ENCODE results near the gene PKDCC. TPM values are rescaled to one million over a fixed set of nuclear protein-coding genes. Genes with fewer than 3 reads are reported as not detected.

PKDCC gene
- total and polyA plus RNA-seq, 2 donors, result 25.1 to 77.8 TPM

DNA sequence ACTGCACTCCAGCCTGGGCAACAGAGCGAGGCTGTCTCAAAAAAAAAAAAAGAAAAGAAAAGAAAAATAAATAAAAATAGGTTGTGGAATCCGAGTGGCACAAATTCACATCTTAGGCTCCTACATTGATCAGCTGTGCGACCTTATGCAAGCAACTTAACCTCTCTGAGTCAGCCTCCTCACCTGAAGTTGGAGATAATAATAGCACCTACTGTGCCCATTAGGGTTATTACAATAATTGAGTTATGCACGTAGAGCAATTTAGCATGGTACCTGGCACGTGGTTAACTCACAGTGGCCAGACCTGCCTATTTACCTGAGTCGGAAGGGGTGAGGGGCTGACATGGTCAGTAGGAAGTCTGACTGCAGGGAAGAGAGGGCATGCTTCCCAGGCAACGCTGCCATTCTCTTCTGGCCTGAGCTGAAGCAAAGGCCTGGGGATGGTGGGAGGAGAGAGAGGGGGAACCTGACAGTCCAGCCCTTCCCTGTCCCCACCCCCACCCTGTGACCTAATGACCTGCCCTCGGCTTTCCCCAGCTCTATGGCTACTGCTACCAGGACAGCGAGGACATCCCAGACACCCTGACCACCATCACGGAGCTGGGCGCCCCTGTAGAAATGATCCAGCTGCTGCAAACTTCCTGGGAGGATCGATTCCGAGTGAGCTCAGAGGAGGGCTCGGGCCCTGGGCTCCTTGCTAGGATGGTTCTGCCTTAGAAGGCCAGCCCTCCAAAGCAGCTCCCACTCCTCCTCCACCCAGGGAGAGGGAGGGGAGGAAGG is 5.1 kb downstream of the PKDCC start:
- H3K9me3 ChIP-seq (ENCODE audit: control insufficient read depth in 2 of 2, insufficient read depth in 1 of 2, low read length in 1 of 2), result no peaks in the 10 kb centered on the region
- no peak overlapping the region for H3K4me3 ChIP-seq (ENCODE audit: low read length in 2 of 2)
- peaks cover 30 to 59% of the 10 kb centered on the region in 2 donors for H3K27me3 ChIP-seq (ENCODE audit: control insufficient read depth in 2 of 2, insufficient read depth in 1 of 2, low read length in 1 of 2)
- H3K4me1 ChIP-seq (ENCODE audit: control insufficient read depth in 2 of 2, insufficient read depth in 2 of 2, low read length in 2 of 2), result peaks cover 0 to 2% of the 10 kb centered on the region in 2 donors
- DNase-seq (ENCODE audit: low read depth in 6 of 9, low spot score in 9 of 9), result no peak
- no peaks in the 10 kb centered on the region for H3K36me3 ChIP-seq (ENCODE audit: control insufficient read depth in 2 of 2, insufficient read depth in 2 of 2, low read length in 1 of 2)
- no peak overlapping the region for H3K27ac ChIP-seq (ENCODE audit: low read depth in 1 of 2, low read length in 1 of 2)
- 91% methylated on average over 14 of the region's 14 CpGs for WGBS

DNA sequence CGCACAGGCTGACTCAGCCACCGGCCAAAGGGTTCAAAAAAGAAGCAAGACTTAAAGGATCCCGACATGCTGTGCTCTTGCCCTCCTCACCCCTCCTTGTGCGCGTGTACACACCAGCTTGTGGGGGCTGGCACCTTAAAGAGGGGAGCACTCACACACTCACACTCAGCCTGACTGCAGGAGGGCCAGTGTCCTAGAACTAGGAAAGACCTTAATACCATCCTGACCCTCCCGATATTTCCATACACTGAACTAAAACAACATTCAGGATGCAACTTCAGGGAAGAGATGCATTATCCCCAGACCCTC is 5.6 kb downstream of the PKDCC start:
- Histone ChIP-seq H3K27me3 (ENCODE audit: control insufficient read depth in 2 of 2, insufficient read depth in 1 of 2, low read length in 1 of 2) (peaks cover 25 to 58% of the 10 kb centered on the region in 2 donors), H3K4me3 (ENCODE audit: low read length in 2 of 2) (no peak overlapping the region), H3K9me3 (ENCODE audit: control insufficient read depth in 2 of 2, insufficient read depth in 1 of 2, low read length in 1 of 2) (no peaks in the 10 kb centered on the region), H3K36me3 (ENCODE audit: control insufficient read depth in 2 of 2, insufficient read depth in 2 of 2, low read length in 1 of 2) (no peaks in the 10 kb centered on the region), H3K4me1 (ENCODE audit: control insufficient read depth in 2 of 2, insufficient read depth in 2 of 2, low read length in 2 of 2) (peaks cover 0 to 2% of the 10 kb centered on the region in 2 donors), H3K27ac (ENCODE audit: low read depth in 1 of 2, low read length in 1 of 2) (no peak overlapping the region)
- no peak for DNase-seq (ENCODE audit: low read depth in 6 of 9, low spot score in 9 of 9)
- 83% methylated on average over 6 of the region's 6 CpGs for WGBS

DNA sequence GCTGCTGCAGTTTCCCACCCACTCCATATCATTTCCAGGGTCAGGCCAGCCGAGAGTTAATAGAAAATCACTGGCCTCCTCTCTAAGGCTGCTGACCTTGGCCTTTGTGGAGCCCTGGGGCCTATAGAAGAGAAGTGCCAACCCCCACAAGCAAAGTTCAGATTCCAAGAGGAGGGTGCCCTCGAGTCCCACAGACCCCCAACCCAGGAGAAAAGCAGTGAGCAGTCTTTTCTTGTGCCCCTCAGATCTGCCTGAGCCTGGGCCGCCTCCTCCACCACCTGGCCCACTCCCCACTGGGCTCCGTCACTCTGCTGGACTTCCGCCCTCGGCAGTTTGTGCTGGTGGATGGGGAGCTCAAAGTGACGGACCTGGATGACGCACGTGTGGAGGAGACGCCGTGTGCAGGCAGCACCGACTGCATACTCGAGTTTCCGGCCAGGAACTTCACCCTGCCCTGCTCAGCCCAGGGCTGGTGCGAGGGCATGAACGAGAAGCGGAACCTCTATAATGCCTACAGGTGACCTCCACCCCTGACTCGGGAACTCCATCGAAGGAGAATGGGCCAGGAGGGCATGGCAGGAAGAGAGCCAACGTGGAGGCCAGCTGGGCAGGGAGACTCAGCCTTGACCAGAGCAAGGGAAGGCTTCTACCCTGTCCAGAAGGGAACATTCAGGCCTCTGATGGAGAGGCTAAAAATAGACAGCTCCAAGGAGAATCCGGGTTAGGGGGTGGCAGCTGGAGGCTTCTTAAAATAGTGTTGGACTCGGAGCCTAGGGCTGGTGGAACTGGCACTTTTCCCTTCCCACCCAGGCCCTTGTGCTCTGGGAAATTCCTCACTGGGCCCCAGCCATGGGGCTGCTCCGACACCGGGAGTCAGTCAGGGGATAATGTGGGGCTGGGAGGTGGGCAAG is 6.2 kb downstream of the PKDCC start:
- peak overlapping the region in 1 of 2 donors; percentile 21 for H3K27ac ChIP-seq (ENCODE audit: low read depth in 1 of 2, low read length in 1 of 2)
- DNase-seq (ENCODE audit: low read depth in 6 of 9, low spot score in 9 of 9), result no peak
- 91% methylated on average over 24 of the region's 24 CpGs for WGBS
- no peaks in the 10 kb centered on the region for H3K36me3 ChIP-seq (ENCODE audit: control insufficient read depth in 2 of 2, insufficient read depth in 2 of 2, low read length in 1 of 2)
- H3K9me3 ChIP-seq (ENCODE audit: control insufficient read depth in 2 of 2, insufficient read depth in 1 of 2, low read length in 1 of 2), result no peaks in the 10 kb centered on the region
- peaks cover 0 to 2% of the 10 kb centered on the region in 2 donors for H3K4me1 ChIP-seq (ENCODE audit: control insufficient read depth in 2 of 2, insufficient read depth in 2 of 2, low read length in 2 of 2)
- H3K4me3 ChIP-seq (ENCODE audit: low read length in 2 of 2), result no peak overlapping the region
- peaks cover 18 to 53% of the 10 kb centered on the region in 2 donors for H3K27me3 ChIP-seq (ENCODE audit: control insufficient read depth in 2 of 2, insufficient read depth in 1 of 2, low read length in 1 of 2)

DNA sequence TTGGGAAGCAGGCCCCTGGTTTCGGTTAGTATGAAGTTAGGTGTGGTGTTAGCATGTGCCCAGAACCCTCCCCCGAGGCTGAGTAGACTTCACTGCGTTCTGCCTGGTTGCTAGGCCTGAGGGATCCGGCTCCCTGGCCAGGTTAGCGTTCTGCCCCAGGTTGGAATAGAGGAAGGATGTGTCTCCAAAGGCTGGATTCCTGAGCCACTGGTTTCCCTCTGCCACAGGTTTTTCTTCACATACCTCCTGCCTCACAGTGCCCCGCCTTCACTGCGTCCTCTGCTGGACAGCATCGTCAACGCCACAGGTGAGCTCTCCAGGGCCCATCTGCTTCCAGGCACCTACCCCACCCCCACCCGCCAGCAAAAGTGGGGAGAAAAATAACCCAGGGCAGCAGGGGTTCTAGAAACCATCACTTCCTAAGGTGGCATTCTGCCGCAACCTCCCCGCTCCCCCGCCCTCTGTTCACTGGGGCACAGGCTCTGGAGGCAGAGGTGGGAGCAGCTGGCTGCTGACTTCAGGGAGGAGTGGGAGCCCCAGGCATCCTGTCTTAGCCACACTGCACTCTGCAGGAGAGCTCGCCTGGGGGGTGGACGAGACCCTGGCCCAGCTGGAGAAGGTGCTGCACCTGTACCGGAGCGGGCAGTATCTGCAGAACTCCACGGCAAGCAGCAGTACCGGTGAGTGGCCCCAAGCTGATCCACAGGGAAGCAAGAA is 7.1 kb downstream of the PKDCC start:
- H3K9me3 ChIP-seq (ENCODE audit: control insufficient read depth in 2 of 2, insufficient read depth in 1 of 2, low read length in 1 of 2), result no peaks in the 10 kb centered on the region
- H3K4me3 ChIP-seq (ENCODE audit: low read length in 2 of 2), result no peak overlapping the region
- DNase-seq (ENCODE audit: low read depth in 6 of 9, low spot score in 9 of 9), result no peak
- no peak overlapping the region for H3K27ac ChIP-seq (ENCODE audit: low read depth in 1 of 2, low read length in 1 of 2)
- peaks cover 0 to 2% of the 10 kb centered on the region in 2 donors for H3K36me3 ChIP-seq (ENCODE audit: control insufficient read depth in 2 of 2, insufficient read depth in 2 of 2, low read length in 1 of 2)
- WGBS, result 91% methylated on average over 19 of the region's 19 CpGs
- peaks cover 0 to 2% of the 10 kb centered on the region in 2 donors for H3K4me1 ChIP-seq (ENCODE audit: control insufficient read depth in 2 of 2, insufficient read depth in 2 of 2, low read length in 2 of 2)
- H3K27me3 ChIP-seq (ENCODE audit: control insufficient read depth in 2 of 2, insufficient read depth in 1 of 2, low read length in 1 of 2), result peaks cover 10 to 53% of the 10 kb centered on the region in 2 donors

DNA sequence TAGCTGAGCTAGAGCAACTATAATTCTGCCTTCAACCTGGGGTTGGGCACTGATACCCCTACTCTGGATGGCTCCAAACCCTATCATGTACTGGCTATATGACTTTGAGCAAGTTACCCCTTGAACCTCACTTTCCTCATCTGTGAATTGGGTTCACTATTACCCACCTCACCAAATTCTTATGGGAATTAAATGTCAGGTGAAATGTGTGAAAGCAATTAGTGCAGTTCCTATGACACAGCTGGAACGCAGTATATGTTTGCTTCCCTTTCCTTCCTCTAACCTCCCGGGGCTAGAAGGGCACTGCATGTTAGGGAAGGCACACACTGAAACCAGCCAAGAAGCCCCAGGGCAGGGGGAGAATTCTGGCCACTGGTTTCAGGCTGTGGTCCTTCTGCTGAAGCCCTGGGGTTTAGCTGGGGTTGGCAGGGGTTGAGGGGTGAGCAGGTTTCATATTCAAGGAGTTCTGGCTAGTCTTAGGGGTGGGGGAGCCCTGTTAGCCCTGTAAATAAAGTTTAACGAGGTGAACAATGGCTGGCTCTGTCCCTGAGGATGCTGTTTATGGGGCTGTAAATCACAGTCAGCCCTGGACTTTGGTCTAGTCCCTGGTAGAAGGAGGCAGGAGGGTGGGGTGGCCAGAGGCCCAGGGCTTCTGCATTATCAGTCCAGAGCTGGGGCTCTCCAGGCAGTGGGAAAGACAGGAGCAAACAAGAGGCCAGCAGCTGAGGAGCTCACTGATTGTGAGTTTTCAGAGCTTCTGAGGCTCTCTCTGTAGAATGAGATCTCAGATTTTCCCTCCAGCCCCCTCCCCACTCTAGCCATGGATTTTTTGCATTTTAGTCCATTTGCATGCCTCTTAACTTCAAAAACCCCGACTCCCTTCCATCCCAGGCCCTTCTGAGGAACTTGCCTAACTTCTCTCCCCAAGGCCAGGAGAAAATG is 8.0 kb downstream of the PKDCC start:
- no peak overlapping the region for H3K27ac ChIP-seq (ENCODE audit: low read depth in 1 of 2, low read length in 1 of 2)
- 72% methylated on average over 4 of the region's 4 CpGs for whole genome bisulfite sequencing
- DNase-seq (ENCODE audit: low read depth in 6 of 9, low spot score in 9 of 9), result no peak
- H3K4me3 ChIP-seq (ENCODE audit: low read length in 2 of 2), result no peak overlapping the region
- H3K9me3 ChIP-seq (ENCODE audit: control insufficient read depth in 2 of 2, insufficient read depth in 1 of 2, low read length in 1 of 2), result no peaks in the 10 kb centered on the region
- peaks cover 3 to 46% of the 10 kb centered on the region in 2 donors for H3K27me3 ChIP-seq (ENCODE audit: control insufficient read depth in 2 of 2, insufficient read depth in 1 of 2, low read length in 1 of 2)
- H3K36me3 ChIP-seq (ENCODE audit: control insufficient read depth in 2 of 2, insufficient read depth in 2 of 2, low read length in 1 of 2), result peaks cover 0 to 2% of the 10 kb centered on the region in 2 donors
- H3K4me1 ChIP-seq (ENCODE audit: control insufficient read depth in 2 of 2, insufficient read depth in 2 of 2, low read length in 2 of 2), result peaks cover 0 to 5% of the 10 kb centered on the region in 2 donors

DNA sequence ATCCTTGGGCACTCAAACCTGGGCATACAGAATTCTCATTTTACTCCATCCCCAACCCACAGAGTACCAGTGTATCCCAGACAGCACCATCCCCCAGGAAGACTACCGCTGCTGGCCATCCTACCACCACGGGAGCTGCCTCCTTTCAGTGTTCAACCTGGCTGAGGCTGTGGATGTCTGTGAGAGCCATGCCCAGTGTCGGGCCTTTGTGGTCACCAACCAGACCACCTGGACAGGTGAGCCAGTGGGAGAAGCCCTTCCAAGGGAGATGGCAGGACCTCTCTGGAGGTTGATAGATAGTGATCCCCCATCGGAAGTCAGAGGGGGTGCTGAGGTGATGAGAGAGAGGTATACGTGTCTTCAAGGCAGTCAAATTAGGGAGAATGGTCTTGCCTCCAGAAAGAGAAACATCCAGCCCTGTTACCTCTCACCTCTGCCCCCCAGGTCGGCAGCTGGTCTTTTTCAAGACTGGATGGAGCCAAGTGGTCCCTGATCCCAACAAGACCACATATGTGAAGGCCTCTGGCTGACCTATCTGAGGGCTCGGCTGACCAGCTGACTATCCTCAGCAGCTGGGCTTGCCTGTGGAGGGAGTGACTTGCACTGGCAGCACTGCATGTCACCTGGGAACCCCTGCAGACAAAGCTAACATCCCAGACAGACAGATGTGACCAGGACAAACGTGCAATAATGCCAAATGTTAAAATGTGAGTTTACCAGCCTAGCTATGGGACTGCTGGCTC is 9.5 kb downstream of the PKDCC start:
- H3K27ac ChIP-seq (ENCODE audit: low read depth in 1 of 2, low read length in 1 of 2), result no peak overlapping the region
- DNase-seq (ENCODE audit: low read depth in 6 of 9, low spot score in 9 of 9), result no peak
- no peak overlapping the region for H3K4me3 ChIP-seq (ENCODE audit: low read length in 2 of 2)
- no peaks in the 10 kb centered on the region for H3K9me3 ChIP-seq (ENCODE audit: control insufficient read depth in 2 of 2, insufficient read depth in 1 of 2, low read length in 1 of 2)
- peaks cover 0 to 5% of the 10 kb centered on the region in 2 donors for H3K4me1 ChIP-seq (ENCODE audit: control insufficient read depth in 2 of 2, insufficient read depth in 2 of 2, low read length in 2 of 2)
- peaks cover 0 to 36% of the 10 kb centered on the region in 2 donors for H3K27me3 ChIP-seq (ENCODE audit: control insufficient read depth in 2 of 2, insufficient read depth in 1 of 2, low read length in 1 of 2)
- 95% methylated on average over 8 of the region's 8 CpGs for WGBS
- peaks cover 0 to 2% of the 10 kb centered on the region in 2 donors for H3K36me3 ChIP-seq (ENCODE audit: control insufficient read depth in 2 of 2, insufficient read depth in 2 of 2, low read length in 1 of 2)

DNA sequence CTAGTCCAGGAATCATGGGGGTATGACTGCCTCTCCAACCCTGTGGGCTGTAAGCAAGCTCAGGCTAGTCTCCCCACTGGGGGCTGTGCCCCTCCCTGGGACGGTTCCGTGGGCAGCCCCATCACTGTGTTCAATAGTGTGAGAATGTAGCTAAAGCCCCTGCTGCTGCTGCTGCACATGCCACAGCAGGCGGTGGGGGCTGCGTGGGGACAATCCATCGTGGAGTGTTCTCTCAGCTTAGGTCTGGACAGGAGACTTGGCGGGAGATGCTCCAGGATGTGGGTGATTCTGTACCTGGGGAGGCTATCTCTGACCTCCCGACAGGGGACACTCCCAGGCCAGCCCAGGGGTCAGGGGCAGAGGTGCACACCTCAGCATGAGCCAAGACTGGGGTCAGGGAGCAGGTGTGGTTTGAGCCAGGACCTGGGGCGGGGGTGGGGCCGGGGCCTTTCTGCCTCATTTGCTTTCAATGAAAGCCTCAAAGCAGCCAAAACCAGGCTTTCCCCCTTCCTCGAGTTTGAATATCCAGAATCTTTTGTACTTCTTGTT is 10.2 kb downstream of the PKDCC start:
- no peak overlapping the region for H3K27ac ChIP-seq (ENCODE audit: low read depth in 1 of 2, low read length in 1 of 2)
- peaks cover 0 to 5% of the 10 kb centered on the region in 2 donors for H3K4me1 ChIP-seq (ENCODE audit: control insufficient read depth in 2 of 2, insufficient read depth in 2 of 2, low read length in 2 of 2)
- H3K27me3 ChIP-seq (ENCODE audit: control insufficient read depth in 2 of 2, insufficient read depth in 1 of 2, low read length in 1 of 2), result peaks cover 0 to 34% of the 10 kb centered on the region in 2 donors
- H3K9me3 ChIP-seq (ENCODE audit: control insufficient read depth in 2 of 2, insufficient read depth in 1 of 2, low read length in 1 of 2), result no peaks in the 10 kb centered on the region
- no peak overlapping the region for H3K4me3 ChIP-seq (ENCODE audit: low read length in 2 of 2)
- DNase-seq (ENCODE audit: low read depth in 6 of 9, low spot score in 9 of 9), result no peak
- peaks cover 0 to 2% of the 10 kb centered on the region in 2 donors for H3K36me3 ChIP-seq (ENCODE audit: control insufficient read depth in 2 of 2, insufficient read depth in 2 of 2, low read length in 1 of 2)
- WGBS, result 93% methylated on average over 10 of the region's 10 CpGs

Measured in thymus (tissue), 11 donors.